Naive thymus-derived CD8-positive, alpha-beta T cell (primary cell): ENCODE measurements around the gene SLC34A3. TPM values are rescaled to one million over a fixed set of nuclear protein-coding genes. Genes with fewer than 3 reads are reported as not detected.
"Not testable (repeated sequence)": the region's sequence is repeated elsewhere in the genome, so short reads cannot be mapped to it uniquely, and the experiment has no call there.

Source experiments
- ATAC-seq, 2 donors: fragments of 150-1000 bp; cut with Tn5 transposase in 1 of 2; sonication (Bioruptor Pico), chemical (Tn5 transposase) in 1 of 2; 1 replicate in 1 of 2; 2 replicates in 1 of 2; pipeline ENCODE4 v1.10.0; 2021; ENCODE audit warnings: mild to moderate bottlenecking in 2 of 2, moderate library complexity in 2 of 2
- POLR2A ChIA-PET: fragments of 350-600 bp; sonication (Branson Sonifier 250); formaldehyde crosslinking; loops from one replicate; lab custom pipeline; 2021; ENCODE audit warnings: antibody characterized with exemption; lab: Charles Lee
- DNase-seq, 10 donors: peaks; one replicate each; pipeline versions ENCODE4 v3.0.0 to v3.0.0-alpha.2; 2020 to 2022
- H3K27ac Mint-ChIP-seq, 10 donors: one replicate each; pipeline ENCODE4 v1.8.0; 2020 to 2022; ENCODE audit warnings: mild to moderate bottlenecking in 10 of 10, mixed read lengths in 10 of 10, moderate library complexity in 4 of 10, inconsistent platforms in 1 of 10
- H3K27me3 Mint-ChIP-seq, 5 donors: one replicate each; pipeline ENCODE4 v1.8.0; 2021 to 2022; ENCODE audit warnings: mixed read lengths in 5 of 5
- H3K36me3 Mint-ChIP-seq, 3 donors: one replicate each; pipeline ENCODE4 v1.8.0; 2020 to 2022; ENCODE audit warnings: mixed read lengths in 3 of 3, mild to moderate bottlenecking in 2 of 3, inconsistent platforms in 1 of 3
- H3K4me1 Mint-ChIP-seq, 4 donors: one replicate each; pipeline ENCODE4 v1.8.0; 2021 to 2022; ENCODE audit warnings: mixed read lengths in 4 of 4
- H3K4me3 Mint-ChIP-seq, 10 donors: one replicate each; pipeline ENCODE4 v1.8.0; 2020 to 2022; ENCODE audit warnings: mild to moderate bottlenecking in 10 of 10, mixed read lengths in 10 of 10, moderate library complexity in 6 of 10, inconsistent platforms in 1 of 10
- H3K9me3 Mint-ChIP-seq, 9 donors: one replicate each; pipeline ENCODE4 v1.8.0; 2020 to 2022; ENCODE audit warnings: mixed read lengths in 9 of 9, mild to moderate bottlenecking in 3 of 9, inconsistent platforms in 1 of 9, moderate library complexity in 1 of 9
- polyA plus RNA-seq, 3 donors: library from polyadenylated mRNA; unstranded; fragments of 300-500 nt; fragmentation: Illumina TruSeq; gene quantifications; one replicate each; pipeline ENCODE4 v1.2.3, GENCODE V29; 2021
- total RNA-seq, 8 experiments: library from RNA in 2 of 8; stranded (reverse) in 2 of 8; gene quantifications; one replicate each; pipeline ENCODE4 v1.2.3 and lab custom pipeline; 2021 to 2026

The SLC34A3 gene
- total and polyA plus RNA-seq, 5 experiments from 2014 or later: not detected

GRCh38 chr9:137241490-137242268, 11.0 kb downstream of the SLC34A3 start:
- DNase-seq (peak in 6 of 10 donors; percentile 22 to 80 (median 59)), ATAC-seq (peak in 1 of 2 donors; percentile 19)
- Mint-ChIP-seq H3K4me1 (peaks cover 7 to 38% (median 27%) of the 10 kb centered on the region in 4 donors), H3K4me3 (peak overlapping the region; percentile 64 to 91 (median 84)), H3K27ac (peak overlapping the region in 8 of 10 donors; percentile 13 to 96 (median 87)), H3K36me3 (peaks cover 0 to 10% (median 6%) of the 10 kb centered on the region in 3 donors), H3K27me3 (peaks cover 0 to 3% (median 0%) of the 10 kb centered on the region in 5 donors), H3K9me3 (no peaks in the 10 kb centered on the region)
- POLR2A ChIA-PET: interaction anchor here (0.6 to 8.9 kb wide), 25 partner anchors 14 to 1334 kb away, joined by 3 to 139 read pairs (median 6); partner anchors contain the start of genes ANAPC2, CAMSAP1, CYSRT1 and EHMT1

- DNase-seq (peak in 1 of 10 donors; percentile 13), ATAC-seq (no peak)
- H3K9me3 Mint-ChIP-seq: no peaks in the 10 kb centered on the region
- H3K27me3 Mint-ChIP-seq: peaks cover 0 to 3% (median 0%) of the 10 kb centered on the region in 5 donors
- peak overlapping the region; percentile 64 to 90 (median 84) for H3K4me3 Mint-ChIP-seq
- H3K36me3 Mint-ChIP-seq: peaks cover 0 to 10% (median 6%) of the 10 kb centered on the region in 3 donors
- POLR2A ChIA-PET: interaction anchor here (0.6 to 8.9 kb wide), 11 partner anchors 13 to 277 kb away, joined by 3 to 139 read pairs (median 5); partner anchors contain the start of genes ANAPC2, CYSRT1, EXD3 and MAN1B1
- H3K4me1 Mint-ChIP-seq: peaks cover 7 to 35% (median 24%) of the 10 kb centered on the region in 4 donors
- H3K27ac Mint-ChIP-seq: peak overlapping the region; percentile 34 to 88 (median 80)
Measured at GRCh38 chr9:137242269-137243203, 11.8 kb downstream of the SLC34A3 start.

- not testable (repeated sequence) for DNase-seq, ATAC-seq, H3K27me3 Mint-ChIP-seq, H3K36me3 Mint-ChIP-seq, H3K9me3 Mint-ChIP-seq
- POLR2A ChIA-PET: interaction anchor here (1.0 to 8.9 kb wide), 5 partner anchors 13 to 179 kb away, joined by 4 to 139 read pairs (median 5); partner anchors contain the start of genes ANAPC2, EXD3, MAN1B1 and NELFB
- peak overlapping the region in 2 of 10 donors; percentile 8 to 38 for H3K4me3 Mint-ChIP-seq
- peak overlapping the region in 4 of 10 donors; percentile 13 to 80 (median 52) for H3K27ac Mint-ChIP-seq
- H3K4me1 Mint-ChIP-seq: peaks cover 6 to 35% (median 24%) of the 10 kb centered on the region in 4 donors
Measured at GRCh38 chr9:137243266-137243625, 12.5 kb downstream of the SLC34A3 start.

- ATAC-seq (no peak), DNase-seq (no peak)
- Mint-ChIP-seq H3K9me3 (no peaks in the 10 kb centered on the region), H3K4me3 (peak overlapping the region in 4 of 10 donors; percentile 8 to 63 (median 26)), H3K4me1 (peaks cover 4 to 30% (median 22%) of the 10 kb centered on the region in 4 donors), H3K27ac (peak overlapping the region in 2 of 10 donors; percentile 24 to 50), H3K36me3 (peaks cover 0 to 10% (median 6%) of the 10 kb centered on the region in 3 donors), H3K27me3 (peaks cover 0 to 3% (median 0%) of the 10 kb centered on the region in 5 donors)
- POLR2A ChIA-PET: interaction anchor here (0.6 to 8.9 kb wide), 4 partner anchors 12 to 158 kb away, joined by 5 to 139 read pairs (median 23); partner anchors contain the start of genes MAN1B1 and NELFB
Measured at GRCh38 chr9:137243626-137244485, 13.2 kb downstream of the SLC34A3 start.

- no peaks in the 10 kb centered on the region for H3K9me3 Mint-ChIP-seq
- POLR2A ChIA-PET: interaction anchor here (0.6 to 8.9 kb wide), 3 partner anchors 11 to 848 kb away, joined by 4 to 139 read pairs (median 5); partner anchors contain the start of gene NELFB
- peaks cover 2 to 23% (median 18%) of the 10 kb centered on the region in 4 donors for H3K4me1 Mint-ChIP-seq
- DNase-seq: no peak
- peaks cover 0 to 10% (median 6%) of the 10 kb centered on the region in 3 donors for H3K36me3 Mint-ChIP-seq
- no peak for ATAC-seq
- peaks cover 0 to 3% (median 0%) of the 10 kb centered on the region in 5 donors for H3K27me3 Mint-ChIP-seq
- H3K4me3 Mint-ChIP-seq: peak overlapping the region in 1 of 10 donors; percentile 58
- no peak overlapping the region for H3K27ac Mint-ChIP-seq
Measured at GRCh38 chr9:137244486-137245449, 14.1 kb downstream of the SLC34A3 start.

GRCh38 chr9:137245450-137246421, 15.0 kb downstream of the SLC34A3 start:
- Mint-ChIP-seq H3K9me3 (no peaks in the 10 kb centered on the region), H3K4me3 (peak overlapping the region in 1 of 10 donors; percentile 58), H3K27me3 (peaks cover 0 to 3% (median 0%) of the 10 kb centered on the region in 5 donors), H3K36me3 (peaks cover 0 to 10% (median 6%) of the 10 kb centered on the region in 3 donors), H3K27ac (no peak overlapping the region), H3K4me1 (peaks cover 2 to 21% (median 16%) of the 10 kb centered on the region in 4 donors)
- no peak for DNase-seq
- POLR2A ChIA-PET: interaction anchor here (8.9 kb wide), 1 partner anchor 10 kb away, joined by 139 read pairs; the partner anchor contains the start of gene NELFB
- no peak for ATAC-seq

GRCh38 chr9:137247135-137247915, 16.6 kb downstream of the SLC34A3 start:
- POLR2A ChIA-PET: no interaction called here
- H3K9me3 Mint-ChIP-seq: no peaks in the 10 kb centered on the region
- peaks cover 0 to 10% (median 6%) of the 10 kb centered on the region in 3 donors for H3K36me3 Mint-ChIP-seq
- no peak for DNase-seq
- peaks cover 0 to 14% (median 11%) of the 10 kb centered on the region in 4 donors for H3K4me1 Mint-ChIP-seq
- H3K27ac Mint-ChIP-seq: no peak overlapping the region
- no peaks in the 10 kb centered on the region for H3K27me3 Mint-ChIP-seq
- ATAC-seq: no peak
- no peak overlapping the region for H3K4me3 Mint-ChIP-seq

GRCh38 chr9:137247916-137248175, 17.1 kb downstream of the SLC34A3 start:
- H3K4me3 Mint-ChIP-seq: no peak overlapping the region
- no peak for DNase-seq
- H3K4me1 Mint-ChIP-seq: peaks cover 0 to 9% (median 6%) of the 10 kb centered on the region in 4 donors
- no peak for ATAC-seq
- no peaks in the 10 kb centered on the region for H3K27me3 Mint-ChIP-seq
- H3K36me3 Mint-ChIP-seq: peaks cover 0 to 5% (median under 1%) of the 10 kb centered on the region in 3 donors
- H3K9me3 Mint-ChIP-seq: no peaks in the 10 kb centered on the region
- H3K27ac Mint-ChIP-seq: no peak overlapping the region
- POLR2A ChIA-PET: interaction anchor here (0.7 kb wide), 1 partner anchor 36 kb away, joined by 4 read pairs; no protein-coding TSS in a partner anchor
